Measurements from ENCODE around the gene COLEC11. TPM values are rescaled to one million over a fixed set of nuclear protein-coding genes. Genes with fewer than 3 reads are reported as not detected.

COLEC11 gene
- total and polyA plus RNA-seq, 8 donors = 2.0 to 9.9 (median 3.3) TPM; not detected in 3

DNA sequence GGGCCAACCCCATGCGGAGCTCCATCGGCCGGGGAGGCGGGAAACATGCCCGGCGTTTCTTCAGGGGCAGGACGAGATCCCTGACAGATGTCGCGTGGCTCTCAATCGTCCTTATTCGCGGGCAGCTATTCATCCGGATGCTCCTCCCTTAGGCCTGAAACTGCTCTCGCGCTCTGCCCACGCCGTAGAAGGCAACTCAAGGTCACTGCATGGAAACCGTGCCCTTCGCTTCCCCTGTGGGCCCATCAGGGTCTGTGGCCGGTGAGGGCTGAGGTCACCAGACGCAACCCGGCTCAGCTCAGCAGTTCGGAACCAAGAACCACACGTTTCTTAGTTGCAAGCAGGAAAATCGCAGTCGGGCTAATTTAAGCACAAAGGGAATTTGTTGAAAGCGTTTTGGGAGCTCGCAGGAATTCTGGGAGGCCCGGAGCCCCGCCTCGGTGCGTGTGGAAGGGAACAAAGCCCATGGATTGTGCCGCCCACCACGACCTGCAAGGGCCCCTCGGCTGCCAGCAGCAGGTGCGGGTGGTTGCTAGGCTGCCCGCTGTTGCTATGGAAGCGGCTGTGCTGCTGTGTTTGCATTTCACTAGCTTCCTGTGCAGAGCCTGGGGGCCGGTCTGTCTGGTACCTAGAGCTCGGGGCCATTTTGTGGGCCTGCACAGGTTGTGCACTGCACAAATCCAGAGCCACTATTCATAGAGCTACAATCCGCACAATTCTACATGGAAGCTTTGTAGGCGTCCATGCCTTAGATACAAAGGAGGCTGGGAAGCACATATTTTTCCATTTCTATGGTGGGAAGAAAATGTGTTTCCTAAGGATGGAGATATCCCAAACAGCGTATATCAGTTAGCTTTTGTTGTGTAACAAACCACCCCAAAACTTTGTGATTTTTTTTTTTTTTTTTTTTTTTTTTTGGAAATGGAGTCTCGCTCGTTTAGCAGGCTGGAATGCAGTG is 57.1 kb downstream of the COLEC11 start:
- DNase-seq = peak; percentile 62 to 94
- no peaks in the 10 kb centered on the region for H3K9me3 ChIP-seq
- peak overlapping the region; percentile 33 to 73 (median 63) for H3K27ac ChIP-seq
- intact Hi-C loops (cut with DNase I; ENCODE audit: low total_unique reads) = loop anchor here (5.0 kb wide), 1 partner anchor 230 kb away; no protein-coding TSS in a partner anchor
- no peaks in the 10 kb centered on the region for H3K36me3 ChIP-seq
- no peak for TF ChIP-seq POLR2A (IDR thresholded peaks at IDR 0.05)
- TF ChIP-seq, protein P1, sequence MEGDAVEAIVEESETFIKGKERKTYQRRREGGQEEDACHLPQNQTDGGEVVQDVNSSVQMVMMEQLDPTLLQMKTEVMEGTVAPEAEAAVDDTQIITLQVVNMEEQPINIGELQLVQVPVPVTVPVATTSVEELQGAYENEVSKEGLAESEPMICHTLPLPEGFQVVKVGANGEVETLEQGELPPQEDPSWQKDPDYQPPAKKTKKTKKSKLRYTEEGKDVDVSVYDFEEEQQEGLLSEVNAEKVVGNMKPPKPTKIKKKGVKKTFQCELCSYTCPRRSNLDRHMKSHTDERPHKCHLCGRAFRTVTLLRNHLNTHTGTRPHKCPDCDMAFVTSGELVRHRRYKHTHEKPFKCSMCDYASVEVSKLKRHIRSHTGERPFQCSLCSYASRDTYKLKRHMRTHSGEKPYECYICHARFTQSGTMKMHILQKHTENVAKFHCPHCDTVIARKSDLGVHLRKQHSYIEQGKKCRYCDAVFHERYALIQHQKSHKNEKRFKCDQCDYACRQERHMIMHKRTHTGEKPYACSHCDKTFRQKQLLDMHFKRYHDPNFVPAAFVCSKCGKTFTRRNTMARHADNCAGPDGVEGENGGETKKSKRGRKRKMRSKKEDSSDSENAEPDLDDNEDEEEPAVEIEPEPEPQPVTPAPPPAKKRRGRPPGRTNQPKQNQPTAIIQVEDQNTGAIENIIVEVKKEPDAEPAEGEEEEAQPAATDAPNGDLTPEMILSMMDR (IDR thresholded peaks at IDR 0.05) = no peak
- no peak for TF ChIP-seq POLR2AphosphoS5 (IDR thresholded peaks at IDR 0.05)
- TF ChIP-seq EP300 (IDR thresholded peaks at IDR 0.05) = no peak
- H3K4me1 ChIP-seq = peaks cover 8 to 16% (median 12%) of the 10 kb centered on the region in 4 donors
- 14 to 28% (median 15%) methylated on average over 40 to 45 of the region's 45 CpGs for WGBS, 5 donors
- H3K27me3 ChIP-seq = peaks cover 0 to 27% (median 0%) of the 10 kb centered on the region in 3 donors
- peak overlapping the region; percentile 19 to 39 (median 34) for H3K4me3 ChIP-seq

- H3K4me1 ChIP-seq = peaks cover 8 to 16% (median 12%) of the 10 kb centered on the region in 4 donors
- H3K4me3 ChIP-seq = no peak overlapping the region
- TF ChIP-seq POLR2A (IDR thresholded peaks at IDR 0.05) (no peak), POLR2AphosphoS5 (IDR thresholded peaks at IDR 0.05) (no peak), EP300 (IDR thresholded peaks at IDR 0.05) (no peak)
- TF ChIP-seq, protein P1 (IDR thresholded peaks at IDR 0.05) = no peak
- H3K27ac ChIP-seq = no peak overlapping the region
- intact Hi-C loops (cut with DNase I; ENCODE audit: low total_unique reads) = loop anchor here (5.0 kb wide), 1 partner anchor 231 kb away; no protein-coding TSS in a partner anchor
- no peaks in the 10 kb centered on the region for H3K9me3 ChIP-seq
- no peaks in the 10 kb centered on the region for H3K36me3 ChIP-seq
- WGBS, 5 donors = 83 to 94% (median 92%) methylated on average over 6 to 9 of the region's 9 CpGs
- DNase-seq = no peak
- H3K27me3 ChIP-seq = peaks cover 0 to 27% (median 0%) of the 10 kb centered on the region in 3 donors
These were observed 58.1 kb downstream of the COLEC11 start for GRCh38 chr2:3652896-3653625.

- intact Hi-C loops (cut with DNase I; ENCODE audit: low total_unique reads) = loop anchor here (5.0 kb wide), 1 partner anchor 232 kb away; no protein-coding TSS in a partner anchor
- WGBS, 5 donors = 87 to 91% (median 89%) methylated on average over 9 to 10 of the region's 10 CpGs
- no peak overlapping the region for H3K27ac ChIP-seq
- no peak overlapping the region for H3K4me3 ChIP-seq
- H3K9me3 ChIP-seq = no peaks in the 10 kb centered on the region
- peaks cover 0 to 27% (median 0%) of the 10 kb centered on the region in 3 donors for H3K27me3 ChIP-seq
- no peak for DNase-seq
- TF ChIP-seq POLR2AphosphoS5 (IDR thresholded peaks at IDR 0.05) (no peak), EP300 (IDR thresholded peaks at IDR 0.05) (no peak), POLR2A (IDR thresholded peaks at IDR 0.05) (no peak)
- TF ChIP-seq, protein P1 (IDR thresholded peaks at IDR 0.05) = no peak
- H3K36me3 ChIP-seq = no peaks in the 10 kb centered on the region
- peaks cover 8 to 16% (median 12%) of the 10 kb centered on the region in 4 donors for H3K4me1 ChIP-seq
These were observed 59.1 kb downstream of the COLEC11 start for GRCh38 chr2:3654011-3654410.
